Activated CD8-positive, alpha-beta memory T cell treated with anti-CD3 and anti-CD28 coated beads, Interleukin-2, amount 50 U/mL, for 1 hour (primary cell): ENCODE data around the gene RAB28.

Experiments used
- DNase-seq: peaks from one replicate; pipeline ENCODE4 v3.0.0-alpha.2; 2020; ENCODE audit errors: extremely low read depth

The RAB28 gene

GRCh38 chr4:13371048-13371447 is 113.1 kb downstream of the RAB28 start:
- DNase-seq: no peak

- DNase-seq: no peak
Measured at GRCh38 chr4:13368217-13368616, 115.9 kb downstream of the RAB28 start.

- DNase-seq: no peak
Measured at GRCh38 chr4:13367691-13368090, 116.4 kb downstream of the RAB28 start.

GRCh38 chr4:13367244-13367643 is 116.9 kb downstream of the RAB28 start:
- DNase-seq: no peak

- DNase-seq: no peak
Measured at GRCh38 chr4:13365195-13365594, 118.9 kb downstream of the RAB28 start.

- no peak for DNase-seq
Measured at GRCh38 chr4:13364653-13365052, 119.5 kb downstream of the RAB28 start.

- DNase-seq: no peak
Measured at GRCh38 chr4:13364172-13364571, 120.0 kb downstream of the RAB28 start.

GRCh38 chr4:13359809-13360208 is 124.3 kb downstream of the RAB28 start:
- no peak for DNase-seq

- DNase-seq: no peak
Measured at GRCh38 chr4:13355111-13355880, 128.8 kb downstream of the RAB28 start.

GRCh38 chr4:13349096-13349495 is 135.0 kb downstream of the RAB28 start:
- no peak for DNase-seq

- no peak for DNase-seq
Measured at GRCh38 chr4:13348216-13348615, 135.9 kb downstream of the RAB28 start.

- no peak for DNase-seq
Measured at GRCh38 chr4:13347517-13348125, 136.5 kb downstream of the RAB28 start.

GRCh38 chr4:13344216-13344615 is 139.9 kb downstream of the RAB28 start:
- DNase-seq: no peak

GRCh38 chr4:13340672-13341071 is 143.5 kb downstream of the RAB28 start:
- DNase-seq: no peak

- DNase-seq: no peak
Measured at GRCh38 chr4:13331827-13332226, 152.3 kb downstream of the RAB28 start.

GRCh38 chr4:13329963-13330362 is 154.2 kb downstream of the RAB28 start:
- DNase-seq: no peak

GRCh38 chr4:13329340-13329850 is 154.7 kb downstream of the RAB28 start:
- no peak for DNase-seq

GRCh38 chr4:13328591-13328990 is 155.5 kb downstream of the RAB28 start:
- no peak for DNase-seq

- no peak for DNase-seq
Measured at GRCh38 chr4:13327991-13328390, 156.1 kb downstream of the RAB28 start.

GRCh38 chr4:13325744-13326143 is 158.4 kb downstream of the RAB28 start:
- no peak for DNase-seq

- DNase-seq: no peak
Measured at GRCh38 chr4:13323921-13324320, 160.2 kb downstream of the RAB28 start.

- DNase-seq: no peak
Measured at GRCh38 chr4:13322681-13323101, 161.4 kb downstream of the RAB28 start.
